GM21786 (cell line): ENCODE data around the gene CGN.
A peak's percentile ranks its signal among the peaks of the same experiment; 100 is the strongest.

Experiments
- ATAC-seq: cut with Tn5 transposase; IDR thresholded peaks from one replicate; pipeline ENCODE4 v1.9.1; 2021; ENCODE audit not compliant: unreplicated experiment

The CGN gene

DNA sequence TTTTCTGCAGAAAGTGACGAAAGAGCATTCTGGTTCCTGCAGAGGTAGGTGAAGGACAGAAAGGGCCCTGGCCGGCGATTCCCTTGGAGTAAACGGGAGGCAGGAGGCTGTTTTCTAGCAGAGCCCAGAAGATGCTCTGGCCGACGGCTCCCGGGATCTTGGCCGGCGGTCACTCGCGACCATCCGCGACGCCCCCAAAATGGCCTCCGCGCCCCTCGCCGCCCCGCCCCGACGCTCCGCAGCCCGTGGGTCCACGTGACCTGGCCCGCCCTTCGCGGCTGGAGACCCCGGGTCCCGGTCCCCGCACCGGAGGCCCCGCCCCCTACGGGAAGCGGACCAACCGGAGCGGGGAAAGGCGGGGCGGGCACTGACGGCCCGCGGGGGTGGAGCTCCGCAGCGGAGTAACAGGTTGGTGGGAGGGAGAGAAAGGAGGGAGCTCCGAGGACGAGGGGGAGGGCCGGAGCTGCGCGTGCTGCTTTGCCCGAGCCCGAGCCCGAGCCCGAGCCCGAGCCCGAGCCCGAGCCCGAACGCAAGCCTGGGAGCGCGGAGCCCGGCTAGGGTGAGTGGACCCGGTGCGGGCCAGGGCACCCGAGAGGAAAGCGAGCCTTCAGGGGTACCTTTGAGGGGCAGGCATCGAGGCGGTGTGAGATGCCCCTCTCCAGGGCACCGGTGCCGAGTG lies at the start of gene CGN:
TSS of gene CGN (plus strand) at position 431 of the 679 bp plus-strand sequence. CDS start 7,133 bp downstream, outside the sequence.
- ATAC-seq: peak; percentile 73

GRCh38 chr1:151461694-151462093 lies 49.5 kb upstream of the CGN start:
- ATAC-seq: no peak

DNA sequence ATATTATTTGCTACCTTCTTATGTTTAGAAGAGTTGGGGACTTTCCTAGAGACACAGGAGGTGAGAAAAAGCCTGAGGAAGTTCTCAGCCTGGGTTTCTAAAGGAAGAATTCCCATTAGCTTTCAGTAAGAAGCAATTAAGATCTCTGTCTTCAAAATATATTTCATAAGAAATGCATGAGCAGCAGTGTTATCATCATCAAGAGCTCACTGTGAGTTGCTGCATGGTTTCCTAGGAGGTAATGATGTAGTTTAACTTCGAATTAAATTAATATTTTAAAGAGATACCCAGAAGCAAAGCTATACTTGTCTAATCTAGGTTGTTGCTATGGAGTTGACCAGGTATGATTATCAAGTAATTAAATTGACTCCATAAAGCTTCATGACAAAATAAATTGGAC lies 46.2 kb upstream of the CGN start:
- ATAC-seq: no peak

- ATAC-seq: no peak
Observed at GRCh38 chr1:151472856-151473731, 38.1 kb upstream of the CGN start.

- no peak for ATAC-seq
Observed at GRCh38 chr1:151474745-151475144, 36.4 kb upstream of the CGN start.

GRCh38 chr1:151475175-151475574 lies 36.0 kb upstream of the CGN start:
- ATAC-seq: peak; percentile 86

DNA sequence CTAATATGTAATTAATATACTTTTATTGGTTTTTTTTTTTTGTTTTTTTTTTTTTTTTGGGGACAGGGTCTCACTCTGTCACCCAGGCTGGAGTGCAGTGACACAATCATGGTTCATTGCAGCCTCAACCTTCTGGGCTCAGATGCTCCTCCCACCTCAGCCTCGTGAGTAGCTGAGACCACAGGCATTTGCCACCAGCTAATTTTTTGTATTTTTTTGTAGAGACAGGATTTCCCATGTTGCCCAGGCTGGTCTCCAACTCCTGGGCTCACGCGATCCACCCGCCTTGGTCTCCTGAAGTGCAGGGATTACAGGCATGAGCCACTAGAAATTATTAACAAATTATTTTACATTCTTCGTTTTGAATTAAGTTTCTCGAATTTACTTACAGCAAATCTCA lies 35.1 kb upstream of the CGN start:
- ATAC-seq: no peak

GRCh38 chr1:151477066-151477465 lies 34.1 kb upstream of the CGN start:
- no peak for ATAC-seq

DNA sequence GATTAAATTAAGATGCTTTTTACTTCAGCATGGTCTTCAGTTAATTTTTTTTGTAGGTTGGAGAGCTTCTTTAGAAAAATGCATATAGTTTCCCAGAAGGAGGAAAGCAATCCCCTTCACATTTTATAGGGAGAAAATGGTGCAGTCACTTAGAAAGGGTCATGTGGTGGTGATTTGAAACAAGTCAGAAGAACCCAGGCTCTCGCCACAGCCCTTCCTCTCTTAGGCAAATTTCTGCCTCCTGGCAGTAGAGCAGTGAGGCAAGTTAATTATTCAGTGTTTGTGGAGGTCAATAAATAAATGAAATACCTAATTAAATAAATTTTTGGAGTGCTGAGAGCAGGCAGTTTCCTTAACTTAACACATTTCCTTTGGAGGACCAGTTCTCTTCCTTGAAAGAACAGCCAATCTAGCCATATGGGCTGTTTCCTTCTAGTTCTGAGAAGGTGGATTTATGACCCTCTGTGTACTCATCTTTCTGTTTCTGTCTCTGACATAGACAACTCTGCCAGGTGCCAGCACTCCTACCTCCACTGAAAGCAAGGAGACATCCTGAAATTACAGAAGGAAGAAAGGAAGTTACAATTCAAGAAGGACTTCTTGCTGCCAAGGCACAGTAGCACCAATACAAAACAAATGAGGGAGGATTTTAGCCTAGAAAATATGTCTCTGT lies 32.9 kb upstream of the CGN start:
- no peak for ATAC-seq

DNA sequence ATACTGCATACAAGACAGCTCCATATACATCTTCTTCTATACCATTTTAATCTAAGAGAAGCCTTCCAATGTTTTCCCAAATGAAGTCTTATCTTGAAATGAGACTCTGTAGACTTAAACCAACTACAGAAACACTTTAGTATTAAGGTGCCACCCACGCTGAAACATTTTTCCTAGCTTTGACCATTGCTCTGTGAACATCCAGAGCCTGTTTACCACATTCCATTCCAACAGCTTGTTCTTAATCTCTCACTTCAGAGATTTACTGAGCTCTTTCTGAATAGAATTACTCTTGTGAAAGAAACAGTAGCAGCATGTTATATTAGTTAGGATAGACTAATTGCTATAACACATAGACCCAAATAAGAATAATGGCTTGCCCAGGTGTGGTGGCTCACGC lies 32.3 kb upstream of the CGN start:
- ATAC-seq: no peak

- ATAC-seq: no peak
Observed at GRCh38 chr1:151479462-151479861, 31.7 kb upstream of the CGN start.

GRCh38 chr1:151482017-151482416 lies 29.2 kb upstream of the CGN start:
- ATAC-seq: no peak

DNA sequence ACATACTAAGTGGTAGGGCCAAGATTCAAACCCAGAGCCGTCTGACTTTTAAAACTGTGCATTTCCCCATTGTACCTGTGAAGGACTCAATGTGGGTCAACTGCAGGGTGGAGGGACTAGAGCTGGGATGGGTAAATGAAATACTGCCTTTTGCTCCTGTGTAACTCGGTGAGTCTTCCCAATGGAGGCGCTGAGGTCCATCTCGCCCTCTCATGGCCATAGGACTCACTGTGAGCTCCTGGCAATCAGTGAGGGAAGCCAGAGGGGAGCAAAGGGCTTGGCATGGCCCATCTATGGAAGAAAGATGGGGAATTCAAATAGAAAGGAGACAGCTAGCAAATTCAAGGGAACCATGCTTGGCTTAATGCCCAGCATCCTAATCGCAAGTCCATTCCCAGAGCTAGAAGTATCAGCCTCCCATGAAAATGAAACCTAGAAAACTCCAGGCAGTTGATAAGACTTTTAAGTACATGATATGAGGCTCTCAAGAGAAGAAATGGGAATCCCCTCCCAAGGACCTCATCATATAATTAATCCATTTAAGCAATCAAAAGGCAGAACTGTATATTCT lies 25.4 kb upstream of the CGN start:
- ATAC-seq: no peak

DNA sequence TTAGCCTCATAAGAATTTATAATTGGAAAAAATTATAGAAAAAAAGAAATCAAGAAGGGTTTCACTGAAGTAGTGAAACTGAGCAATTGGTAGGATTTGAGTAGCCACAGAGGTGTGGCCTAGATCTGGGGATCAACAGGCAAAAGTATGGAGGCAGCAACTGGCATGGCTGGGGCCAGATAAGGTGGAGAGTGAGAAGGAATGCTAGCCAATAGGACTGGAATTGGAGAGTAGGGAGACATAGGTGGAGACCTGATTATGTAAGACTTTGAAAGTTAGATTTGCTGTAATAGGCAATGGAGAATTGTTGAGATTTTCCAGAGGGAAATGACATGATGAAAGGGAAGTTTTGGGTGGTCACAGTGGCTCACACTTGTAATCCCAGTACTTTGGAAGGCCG lies 24.6 kb upstream of the CGN start:
- no peak for ATAC-seq

- no peak for ATAC-seq
Observed at GRCh38 chr1:151491641-151492040, 19.5 kb upstream of the CGN start.

- ATAC-seq: no peak
Observed at GRCh38 chr1:151492120-151492519, 19.1 kb upstream of the CGN start.

DNA sequence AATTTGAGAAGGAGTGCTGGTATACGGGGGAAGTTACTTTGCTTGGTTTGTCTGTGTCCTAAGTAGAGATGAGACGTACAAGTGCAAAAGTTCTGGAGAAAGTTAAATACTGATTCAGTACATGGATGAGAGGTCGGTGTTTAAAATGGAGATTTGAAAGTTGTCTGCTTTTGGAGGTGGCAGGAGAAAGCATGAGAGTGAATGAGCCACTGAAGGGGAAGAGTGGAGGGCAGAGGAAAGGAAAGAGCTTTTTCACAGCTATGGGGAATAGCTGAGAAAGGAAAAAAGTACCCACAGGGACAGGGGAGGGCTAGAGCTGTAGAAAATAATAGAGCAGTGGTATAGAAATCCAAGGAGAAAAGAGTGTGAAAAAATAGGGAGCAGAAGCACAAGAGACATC lies 18.1 kb upstream of the CGN start:
- no peak for ATAC-seq

DNA sequence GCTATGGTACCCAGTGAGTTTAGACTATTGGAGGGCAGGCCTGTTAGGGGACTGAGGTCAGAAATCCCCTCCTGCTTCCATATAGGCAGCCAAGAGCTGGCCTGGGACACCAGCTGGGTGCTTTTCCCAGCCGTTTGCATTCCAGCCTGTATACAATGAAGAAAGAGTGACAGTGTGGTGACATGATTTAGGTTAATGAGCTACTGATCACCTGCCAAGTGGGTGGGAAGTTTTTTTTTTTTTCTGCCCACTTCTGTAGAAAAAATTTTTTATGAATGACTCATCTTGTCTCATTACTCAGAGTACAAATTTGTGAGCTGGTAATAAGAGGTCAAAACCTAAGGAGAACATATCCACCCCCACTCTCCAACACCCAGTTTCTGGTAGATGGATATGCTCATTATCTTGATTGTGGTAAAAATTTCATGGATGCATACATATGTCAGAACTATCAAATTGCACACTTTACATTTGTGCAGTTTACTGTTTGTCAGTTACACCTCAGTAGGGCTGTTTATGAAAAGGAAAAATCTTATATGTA lies 16.4 kb upstream of the CGN start:
- no peak for ATAC-seq

- no peak for ATAC-seq
Observed at GRCh38 chr1:151495316-151495715, 15.9 kb upstream of the CGN start.

GRCh38 chr1:151499365-151499764 lies 11.8 kb upstream of the CGN start:
- no peak for ATAC-seq

DNA sequence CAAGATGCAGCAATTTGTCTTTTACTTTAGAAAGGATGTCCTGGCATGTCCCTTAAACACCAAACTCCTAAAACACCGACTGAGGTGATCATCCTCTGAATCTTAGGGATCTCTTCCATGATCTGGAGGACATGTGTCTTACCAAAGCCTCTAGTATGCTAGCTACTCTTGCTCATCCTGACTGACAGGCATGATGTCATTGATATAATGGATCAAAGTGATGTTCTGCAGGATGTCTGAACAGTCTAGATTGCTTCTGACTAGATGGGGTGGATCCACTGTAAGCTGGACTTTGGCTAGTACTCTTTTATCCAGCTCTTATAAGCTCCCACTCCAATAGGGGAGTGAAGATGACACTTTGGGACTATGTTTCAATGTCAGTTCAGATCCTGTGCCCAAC lies 11.3 kb upstream of the CGN start:
- ATAC-seq: no peak
